ENCODE measurements around the gene HMCN1. TPM values are rescaled to one million over a fixed set of nuclear protein-coding genes. Genes with fewer than 3 reads are reported as not detected.

The HMCN1 gene
- polyA plus RNA-seq, 2 donors, result 0.83 to 1.9 TPM

GRCh38 chr1:185835191-185835590 lies 101.0 kb downstream of the HMCN1 start:
- WGBS, 2 donors, result 87 to 92% methylated on average over 1 of the region's 1 CpG

DNA sequence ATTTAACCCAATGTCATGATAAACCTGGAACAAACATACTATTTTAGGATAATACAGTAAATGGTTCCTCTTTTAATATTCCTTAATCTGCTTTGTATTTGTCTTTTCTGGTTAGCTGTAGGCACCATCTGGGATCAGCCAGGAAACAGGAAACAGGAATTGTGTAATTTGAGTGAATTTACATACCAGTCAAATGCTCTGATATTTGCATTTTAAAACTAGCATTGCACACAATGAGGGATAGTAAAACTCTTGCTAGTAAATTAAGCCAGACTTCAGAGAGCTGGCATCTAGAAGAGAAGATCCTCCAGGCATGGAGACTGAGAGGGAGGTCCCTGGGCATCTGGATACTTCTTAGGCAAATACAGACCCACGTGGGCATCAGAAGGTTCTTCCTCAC lies 103.5 kb downstream of the HMCN1 start:
- Histone ChIP-seq H3K4me1 (ENCODE audit: control insufficient read depth in 2 of 2, insufficient read depth in 2 of 2, low read length in 1 of 2) (no peaks in the 10 kb centered on the region), H3K9me3 (ENCODE audit: control insufficient read depth in 2 of 2, insufficient read depth in 1 of 2, low read depth in 1 of 2, low read length in 1 of 2) (no peaks in the 10 kb centered on the region), H3K27ac (ENCODE audit: low read depth in 2 of 2, low read length in 1 of 2) (no peak overlapping the region), H3K27me3 (ENCODE audit: control insufficient read depth in 1 of 2, insufficient read depth in 2 of 2, low read length in 2 of 2) (no peaks in the 10 kb centered on the region), H3K36me3 (ENCODE audit: control insufficient read depth in 2 of 2, insufficient read depth in 2 of 2, low read length in 1 of 2) (no peaks in the 10 kb centered on the region), H3K4me3 (ENCODE audit: low read depth in 1 of 2, low read length in 2 of 2) (no peak overlapping the region)
- 81 to 89% methylated on average over 1 of the region's 1 CpG for WGBS, 2 donors

More at GRCh38 chr1:185835191-185835590, 101.0 kb downstream of the HMCN1 start:
- no peaks in the 10 kb centered on the region for H3K27me3 ChIP-seq (ENCODE audit: control insufficient read depth in 1 of 2, insufficient read depth in 2 of 2, low read length in 2 of 2)
- H3K27ac ChIP-seq (ENCODE audit: low read depth in 2 of 2, low read length in 1 of 2), result no peak overlapping the region
- no peaks in the 10 kb centered on the region for H3K9me3 ChIP-seq (ENCODE audit: control insufficient read depth in 2 of 2, insufficient read depth in 1 of 2, low read depth in 1 of 2, low read length in 1 of 2)
- no peaks in the 10 kb centered on the region for H3K4me1 ChIP-seq (ENCODE audit: control insufficient read depth in 2 of 2, insufficient read depth in 2 of 2, low read length in 1 of 2)
- no peaks in the 10 kb centered on the region for H3K36me3 ChIP-seq (ENCODE audit: control insufficient read depth in 2 of 2, insufficient read depth in 2 of 2, low read length in 1 of 2)
- H3K4me3 ChIP-seq (ENCODE audit: low read depth in 1 of 2, low read length in 2 of 2), result no peak overlapping the region

DNA sequence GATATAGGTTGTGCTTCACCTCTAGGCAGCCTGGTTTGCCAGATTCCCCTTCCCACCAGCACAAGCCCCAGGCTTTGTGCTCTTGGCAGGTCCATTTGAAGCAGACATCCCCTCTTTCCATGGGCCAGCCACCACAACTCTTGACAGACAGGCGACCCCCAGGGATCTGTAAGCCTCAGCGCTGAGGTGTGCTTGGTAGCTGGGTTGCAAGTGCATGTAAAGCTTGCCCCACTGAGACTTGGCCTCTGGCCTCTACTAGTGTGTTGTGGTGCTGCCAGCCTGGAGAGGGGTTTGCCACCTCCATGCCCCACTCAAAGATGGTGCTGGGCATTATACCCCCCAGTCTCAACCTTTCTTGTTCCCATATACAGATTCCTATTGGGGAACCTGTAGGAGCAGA lies 103.9 kb downstream of the HMCN1 start:
- H3K36me3 ChIP-seq (ENCODE audit: control insufficient read depth in 2 of 2, insufficient read depth in 2 of 2, low read length in 1 of 2), result no peaks in the 10 kb centered on the region
- WGBS, 2 donors, result 95 to 96% methylated on average over 2 of the region's 2 CpGs
- H3K27me3 ChIP-seq (ENCODE audit: control insufficient read depth in 1 of 2, insufficient read depth in 2 of 2, low read length in 2 of 2), result no peaks in the 10 kb centered on the region
- H3K27ac ChIP-seq (ENCODE audit: low read depth in 2 of 2, low read length in 1 of 2), result no peak overlapping the region
- no peaks in the 10 kb centered on the region for H3K9me3 ChIP-seq (ENCODE audit: control insufficient read depth in 2 of 2, insufficient read depth in 1 of 2, low read depth in 1 of 2, low read length in 1 of 2)
- H3K4me3 ChIP-seq (ENCODE audit: low read depth in 1 of 2, low read length in 2 of 2), result no peak overlapping the region
- no peaks in the 10 kb centered on the region for H3K4me1 ChIP-seq (ENCODE audit: control insufficient read depth in 2 of 2, insufficient read depth in 2 of 2, low read length in 1 of 2)

- no peaks in the 10 kb centered on the region for H3K36me3 ChIP-seq (ENCODE audit: control insufficient read depth in 2 of 2, insufficient read depth in 2 of 2, low read length in 1 of 2)
- no peaks in the 10 kb centered on the region for H3K27me3 ChIP-seq (ENCODE audit: control insufficient read depth in 1 of 2, insufficient read depth in 2 of 2, low read length in 2 of 2)
- no peaks in the 10 kb centered on the region for H3K9me3 ChIP-seq (ENCODE audit: control insufficient read depth in 2 of 2, insufficient read depth in 1 of 2, low read depth in 1 of 2, low read length in 1 of 2)
- H3K4me3 ChIP-seq (ENCODE audit: low read depth in 1 of 2, low read length in 2 of 2), result no peak overlapping the region
- no peaks in the 10 kb centered on the region for H3K4me1 ChIP-seq (ENCODE audit: control insufficient read depth in 2 of 2, insufficient read depth in 2 of 2, low read length in 1 of 2)
- no peak overlapping the region for H3K27ac ChIP-seq (ENCODE audit: low read depth in 2 of 2, low read length in 1 of 2)
These were observed 106.7 kb downstream of the HMCN1 start for GRCh38 chr1:185840880-185841279.

- no peaks in the 10 kb centered on the region for H3K4me1 ChIP-seq (ENCODE audit: control insufficient read depth in 2 of 2, insufficient read depth in 2 of 2, low read length in 1 of 2)
- no peak overlapping the region for H3K4me3 ChIP-seq (ENCODE audit: low read depth in 1 of 2, low read length in 2 of 2)
- H3K36me3 ChIP-seq (ENCODE audit: control insufficient read depth in 2 of 2, insufficient read depth in 2 of 2, low read length in 1 of 2), result no peaks in the 10 kb centered on the region
- H3K27ac ChIP-seq (ENCODE audit: low read depth in 2 of 2, low read length in 1 of 2), result no peak overlapping the region
- WGBS, 2 donors, result 48 to 59% methylated on average over 3 of the region's 3 CpGs
- H3K27me3 ChIP-seq (ENCODE audit: control insufficient read depth in 1 of 2, insufficient read depth in 2 of 2, low read length in 2 of 2), result no peaks in the 10 kb centered on the region
- H3K9me3 ChIP-seq (ENCODE audit: control insufficient read depth in 2 of 2, insufficient read depth in 1 of 2, low read depth in 1 of 2, low read length in 1 of 2), result no peaks in the 10 kb centered on the region
These were observed 109.2 kb downstream of the HMCN1 start for GRCh38 chr1:185843297-185843869.

DNA sequence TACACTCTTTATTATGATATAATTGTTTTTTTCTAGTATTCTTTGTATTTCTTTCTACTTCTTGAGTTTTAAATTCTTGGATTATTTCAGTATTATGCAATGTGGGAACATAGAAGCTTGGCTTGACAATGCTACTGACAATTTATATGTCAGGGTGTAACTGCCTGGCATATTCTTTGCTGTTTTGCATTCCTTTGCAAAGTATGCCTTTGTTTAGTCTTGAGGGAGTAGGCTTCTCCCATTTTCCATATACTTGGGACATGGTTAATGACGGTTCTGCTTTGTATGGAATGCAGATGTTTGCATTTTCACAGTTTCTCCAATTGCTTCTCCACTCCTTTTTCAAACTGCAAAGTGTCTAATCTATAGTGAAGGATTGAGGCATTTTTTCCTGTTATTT lies 109.8 kb downstream of the HMCN1 start:
- Histone ChIP-seq H3K4me3 (ENCODE audit: low read depth in 1 of 2, low read length in 2 of 2) (no peak overlapping the region), H3K4me1 (ENCODE audit: control insufficient read depth in 2 of 2, insufficient read depth in 2 of 2, low read length in 1 of 2) (no peaks in the 10 kb centered on the region), H3K36me3 (ENCODE audit: control insufficient read depth in 2 of 2, insufficient read depth in 2 of 2, low read length in 1 of 2) (no peaks in the 10 kb centered on the region), H3K9me3 (ENCODE audit: control insufficient read depth in 2 of 2, insufficient read depth in 1 of 2, low read depth in 1 of 2, low read length in 1 of 2) (no peaks in the 10 kb centered on the region), H3K27me3 (ENCODE audit: control insufficient read depth in 1 of 2, insufficient read depth in 2 of 2, low read length in 2 of 2) (no peaks in the 10 kb centered on the region), H3K27ac (ENCODE audit: low read depth in 2 of 2, low read length in 1 of 2) (no peak overlapping the region)
- WGBS, 2 donors, result 14 to 35% methylated on average over 1 of the region's 1 CpG

- Histone ChIP-seq H3K27me3 (ENCODE audit: control insufficient read depth in 1 of 2, insufficient read depth in 2 of 2, low read length in 2 of 2) (no peaks in the 10 kb centered on the region), H3K36me3 (ENCODE audit: control insufficient read depth in 2 of 2, insufficient read depth in 2 of 2, low read length in 1 of 2) (no peaks in the 10 kb centered on the region), H3K4me1 (ENCODE audit: control insufficient read depth in 2 of 2, insufficient read depth in 2 of 2, low read length in 1 of 2) (no peaks in the 10 kb centered on the region), H3K4me3 (ENCODE audit: low read depth in 1 of 2, low read length in 2 of 2) (no peak overlapping the region), H3K27ac (ENCODE audit: low read depth in 2 of 2, low read length in 1 of 2) (no peak overlapping the region), H3K9me3 (ENCODE audit: control insufficient read depth in 2 of 2, insufficient read depth in 1 of 2, low read depth in 1 of 2, low read length in 1 of 2) (no peaks in the 10 kb centered on the region)
- WGBS, 2 donors, result 72 to 84% methylated on average over 4 of the region's 4 CpGs
These were observed 112.7 kb downstream of the HMCN1 start for GRCh38 chr1:185846672-185847444.

- Histone ChIP-seq H3K27ac (ENCODE audit: low read depth in 2 of 2, low read length in 1 of 2) (no peak overlapping the region), H3K4me1 (ENCODE audit: control insufficient read depth in 2 of 2, insufficient read depth in 2 of 2, low read length in 1 of 2) (no peaks in the 10 kb centered on the region), H3K4me3 (ENCODE audit: low read depth in 1 of 2, low read length in 2 of 2) (no peak overlapping the region), H3K36me3 (ENCODE audit: control insufficient read depth in 2 of 2, insufficient read depth in 2 of 2, low read length in 1 of 2) (no peaks in the 10 kb centered on the region), H3K9me3 (ENCODE audit: control insufficient read depth in 2 of 2, insufficient read depth in 1 of 2, low read depth in 1 of 2, low read length in 1 of 2) (no peaks in the 10 kb centered on the region), H3K27me3 (ENCODE audit: control insufficient read depth in 1 of 2, insufficient read depth in 2 of 2, low read length in 2 of 2) (no peaks in the 10 kb centered on the region)
- 50 to 56% methylated on average over 1 of the region's 1 CpG for WGBS, 2 donors
These were observed 114.8 kb downstream of the HMCN1 start for GRCh38 chr1:185849014-185849413.

DNA sequence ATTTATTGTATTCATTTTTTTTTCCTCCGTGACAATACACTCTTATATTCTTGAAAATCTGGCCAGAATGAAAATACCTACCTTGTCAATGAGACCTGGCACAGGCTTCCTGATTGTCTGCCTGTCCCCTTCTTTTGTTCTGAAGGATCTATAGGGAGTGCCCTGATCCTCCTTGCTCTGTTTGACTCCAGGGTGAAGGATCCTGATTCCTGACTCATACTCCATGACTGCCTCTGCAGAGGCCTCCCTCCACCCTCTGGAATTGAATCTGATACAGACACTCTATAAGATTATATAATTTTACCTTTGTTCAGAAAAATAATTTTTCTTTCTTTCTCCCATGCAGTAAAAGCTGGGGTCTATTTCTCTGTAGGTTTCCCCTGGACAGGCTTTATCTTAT lies 116.2 kb downstream of the HMCN1 start:
- H3K4me1 ChIP-seq (ENCODE audit: control insufficient read depth in 2 of 2, insufficient read depth in 2 of 2, low read length in 1 of 2), result no peaks in the 10 kb centered on the region
- H3K27ac ChIP-seq (ENCODE audit: low read depth in 2 of 2, low read length in 1 of 2), result no peak overlapping the region
- H3K36me3 ChIP-seq (ENCODE audit: control insufficient read depth in 2 of 2, insufficient read depth in 2 of 2, low read length in 1 of 2), result no peaks in the 10 kb centered on the region
- H3K27me3 ChIP-seq (ENCODE audit: control insufficient read depth in 1 of 2, insufficient read depth in 2 of 2, low read length in 2 of 2), result no peaks in the 10 kb centered on the region
- no peak overlapping the region for H3K4me3 ChIP-seq (ENCODE audit: low read depth in 1 of 2, low read length in 2 of 2)
- H3K9me3 ChIP-seq (ENCODE audit: control insufficient read depth in 2 of 2, insufficient read depth in 1 of 2, low read depth in 1 of 2, low read length in 1 of 2), result no peaks in the 10 kb centered on the region
- WGBS, 2 donors, result 52 to 61% methylated on average over 1 of the region's 1 CpG

DNA sequence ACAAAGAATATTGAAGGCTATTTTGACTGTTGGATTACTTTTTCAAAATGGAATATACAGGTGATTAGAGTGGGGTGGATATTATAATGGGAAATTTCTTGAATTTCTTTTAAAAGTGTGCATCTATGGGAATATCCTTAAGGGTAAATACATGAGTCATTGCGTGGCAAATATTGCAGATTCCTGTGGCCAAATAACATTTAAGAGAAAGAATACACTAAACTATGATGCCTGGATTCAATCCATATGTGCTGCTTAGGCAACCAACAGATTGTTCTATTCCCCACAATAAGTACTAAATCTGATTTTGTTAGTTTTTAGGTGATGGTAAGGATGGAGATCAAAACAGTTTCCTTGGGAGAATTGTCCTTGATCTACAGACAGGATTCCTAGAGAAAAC lies 119.5 kb downstream of the HMCN1 start:
- H3K4me1 ChIP-seq (ENCODE audit: control insufficient read depth in 2 of 2, insufficient read depth in 2 of 2, low read length in 1 of 2), result no peaks in the 10 kb centered on the region
- H3K36me3 ChIP-seq (ENCODE audit: control insufficient read depth in 2 of 2, insufficient read depth in 2 of 2, low read length in 1 of 2), result no peaks in the 10 kb centered on the region
- no peaks in the 10 kb centered on the region for H3K27me3 ChIP-seq (ENCODE audit: control insufficient read depth in 1 of 2, insufficient read depth in 2 of 2, low read length in 2 of 2)
- no peak overlapping the region for H3K4me3 ChIP-seq (ENCODE audit: low read depth in 1 of 2, low read length in 2 of 2)
- no peaks in the 10 kb centered on the region for H3K9me3 ChIP-seq (ENCODE audit: control insufficient read depth in 2 of 2, insufficient read depth in 1 of 2, low read depth in 1 of 2, low read length in 1 of 2)
- 50 to 64% methylated on average over 1 of the region's 1 CpG for WGBS, 2 donors
- no peak overlapping the region for H3K27ac ChIP-seq (ENCODE audit: low read depth in 2 of 2, low read length in 1 of 2)
